ENCODE data around the gene NINJ2.

Gene NINJ2

DNA sequence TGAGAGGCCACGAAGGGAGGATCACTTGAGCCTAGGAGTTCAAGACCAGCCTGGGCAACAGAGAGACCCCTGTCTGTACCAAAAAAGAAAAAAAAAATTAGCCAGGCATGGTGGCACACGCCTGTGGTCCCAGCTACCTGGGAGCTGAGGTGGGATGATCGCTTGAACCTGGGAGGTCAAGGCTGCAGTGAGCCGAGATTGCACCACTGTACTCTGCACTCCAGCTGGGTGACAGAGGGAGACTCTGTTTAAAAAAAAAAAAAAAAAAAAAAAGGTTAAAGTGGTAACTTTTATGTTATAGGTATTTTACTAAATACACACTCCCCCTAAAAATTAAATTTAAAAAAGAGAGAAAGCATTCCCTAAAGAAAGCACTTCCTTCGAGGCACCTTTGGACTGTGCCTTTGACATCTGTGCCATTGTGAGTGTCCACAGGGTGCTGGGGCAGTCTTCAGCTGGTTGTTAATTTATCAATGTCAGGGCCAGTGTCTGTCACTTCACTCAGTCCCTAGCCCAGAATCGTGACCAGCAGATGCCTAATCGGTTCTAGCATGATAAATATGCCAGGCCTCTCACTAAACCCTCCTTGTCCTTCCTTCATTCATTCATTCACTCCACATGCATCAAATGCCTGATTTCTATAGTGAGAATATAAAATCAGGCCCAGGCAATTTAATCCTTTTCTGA lies 140.4 kb downstream of the NINJ2 start:
- no peak for DNase-seq

DNA sequence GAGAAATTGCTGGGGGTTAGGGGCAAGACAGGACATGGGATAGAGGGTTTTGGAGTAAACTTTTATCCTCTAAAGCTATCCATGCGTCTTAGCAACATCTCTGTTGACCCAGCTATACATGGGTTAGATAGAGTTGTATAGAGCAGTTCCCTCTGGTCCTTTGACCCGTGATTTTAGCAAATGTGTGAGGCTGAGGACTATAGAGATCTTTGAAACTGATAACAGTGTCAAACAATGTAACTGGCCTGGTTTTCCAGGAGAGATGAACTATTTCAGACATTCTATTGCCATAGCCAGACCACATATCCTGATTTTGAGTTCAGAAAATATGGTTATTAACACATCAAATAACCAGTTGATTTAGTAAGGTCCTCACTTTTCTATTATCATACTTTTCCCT lies 143.1 kb downstream of the NINJ2 start:
- no peak for DNase-seq

DNA sequence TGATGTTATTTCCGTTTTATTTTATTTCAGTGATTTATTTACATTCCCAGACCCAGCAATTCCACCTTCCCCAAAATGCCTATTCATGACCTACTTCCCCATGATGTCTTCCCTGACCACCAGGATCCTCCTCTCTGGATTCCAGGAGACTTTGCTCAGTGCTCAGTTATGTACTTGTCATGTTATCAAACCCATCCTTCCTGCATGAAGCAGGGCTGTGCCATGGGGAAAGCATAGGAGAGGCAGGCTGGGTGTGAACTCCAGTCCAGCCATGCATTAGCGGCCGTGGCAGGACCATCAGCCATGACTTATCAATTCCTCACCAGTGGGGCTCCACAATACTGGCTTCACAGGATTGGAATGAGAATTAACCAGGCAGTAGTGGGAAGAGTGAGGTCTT lies 145.7 kb downstream of the NINJ2 start:
- DNase-seq: peak; percentile 65
